Testis (tissue), 3 donors: ENCODE results near the gene BBS5. TPM values are rescaled to one million over a fixed set of nuclear protein-coding genes. Genes with fewer than 3 reads are reported as not detected.

Experiments used
- DNase-seq: peaks from one replicate; pipeline ENCODE4 v3.0.0-alpha.2; 2019
- H3K27ac ChIP-seq, 2 donors: fragments of 200-600 bp; sonication (generic); one replicate each; pipeline ENCODE4 v1.5.1; 2019
- H3K27me3 ChIP-seq: fragments of 200-600 bp; sonication (generic); one replicate; pipeline ENCODE4 v1.5.1; 2019
- H3K36me3 ChIP-seq: fragments of 200-600 bp; sonication (generic); one replicate; pipeline ENCODE4 v1.5.1; 2017; ENCODE audit warnings: low read depth; ENCODE audit errors: missing control alignments
- H3K4me1 ChIP-seq: fragments of 200-600 bp; sonication (generic); one replicate; pipeline ENCODE4 v1.5.1; 2019
- H3K4me3 ChIP-seq, 2 donors: fragments of 200-600 bp; sonication (generic); one replicate each; pipeline ENCODE4 v1.5.1; 2017 to 2019
- H3K9me3 ChIP-seq: fragments of 200-600 bp; sonication (generic); one replicate; pipeline ENCODE4 v1.5.1; 2017
- POLR2A ChIP-seq: fragments of 450-650 bp; IDR thresholded peaks from one replicate; pipeline ENCODE4 v1.6.1; 2017; ENCODE audit warnings: antibody characterized with exemption, mild to moderate bottlenecking, moderate library complexity
- WGBS, 2 donors: methylation state at CpG; one replicate each; pipeline ENCODE4 v1.1.5; 2018; 5-methylcytosine and 5-hydroxymethylcytosine counted together
- intact Hi-C: fragments of 100-400 bp; cut with DNase I; formaldehyde crosslinking; loops from one replicate; pipeline ENCODE4 v1.15.1; 2023; ENCODE audit warnings: low total_unique reads
- polyA plus RNA-seq: library from polyadenylated mRNA; stranded (reverse); fragments of 350-450 nt; fragmentation: Illumina TruSeq; extraction: RNeasy Lipid Tissue Mini Kit (QIAGEN cat#74804); gene quantifications from one replicate; pipeline ENCODE4 v1.2.3, GENCODE V29; 2014; ENCODE audit warnings: low read depth, low replicate concordance; ENCODE audit not compliant: insufficient read depth
- total RNA-seq, 2 donors: library from RNA; depleted of rRNA; stranded (reverse); fragments of >200 nt; gene quantifications; one replicate each; pipeline ENCODE4 v1.2.3, GENCODE V29; 2016
- TF ChIP-seq, protein P1 (sequence below), 3 experiments: fragments of 450-650 bp in 2 of 3; fragments of 200-600 bp in 1 of 3; sonication (generic) in 1 of 3; IDR thresholded peaks; one replicate each; pipeline ENCODE4 v1.5.1; 2016 to 2019; ENCODE audit warnings: antibody characterized with exemption in 3 of 3, mild to moderate bottlenecking in 2 of 3, moderate library complexity in 1 of 3

The BBS5 gene
- total and polyA plus RNA-seq, 3 donors from 2014 or later, result 14.1 to 23.6 (median 14.6) TPM

DNA sequence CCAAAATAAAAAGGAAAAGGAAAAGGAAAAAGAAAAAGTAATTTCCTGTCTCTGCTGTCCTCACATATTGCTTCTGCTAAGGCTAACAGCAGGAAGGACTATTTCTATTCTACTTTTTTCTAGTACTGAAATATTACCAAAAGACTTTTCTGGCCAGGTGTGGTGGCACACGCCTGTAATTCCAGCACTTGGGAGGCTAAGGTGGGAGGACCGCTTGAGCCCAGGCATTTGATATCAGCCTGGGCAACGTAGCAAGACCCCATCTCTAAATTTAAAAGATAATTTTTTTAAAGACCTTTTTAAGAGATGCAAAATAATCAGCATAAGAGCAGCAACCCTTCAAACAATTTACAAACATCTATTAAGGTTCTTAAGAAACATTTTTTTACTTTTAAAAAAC, 63.1 kb downstream of the BBS5 start:
- 84 to 89% methylated on average over 3 of the region's 3 CpGs for WGBS, 2 donors
- DNase-seq, result no peak
- Histone ChIP-seq H3K36me3 (no peaks in the 10 kb centered on the region), H3K9me3 (no peaks in the 10 kb centered on the region), H3K4me1 (no peaks in the 10 kb centered on the region), H3K27ac (no peak overlapping the region), H3K4me3 (no peak overlapping the region), H3K27me3 (no peaks in the 10 kb centered on the region)
- intact Hi-C loops, result no loop called here
- TF ChIP-seq, protein P1, sequence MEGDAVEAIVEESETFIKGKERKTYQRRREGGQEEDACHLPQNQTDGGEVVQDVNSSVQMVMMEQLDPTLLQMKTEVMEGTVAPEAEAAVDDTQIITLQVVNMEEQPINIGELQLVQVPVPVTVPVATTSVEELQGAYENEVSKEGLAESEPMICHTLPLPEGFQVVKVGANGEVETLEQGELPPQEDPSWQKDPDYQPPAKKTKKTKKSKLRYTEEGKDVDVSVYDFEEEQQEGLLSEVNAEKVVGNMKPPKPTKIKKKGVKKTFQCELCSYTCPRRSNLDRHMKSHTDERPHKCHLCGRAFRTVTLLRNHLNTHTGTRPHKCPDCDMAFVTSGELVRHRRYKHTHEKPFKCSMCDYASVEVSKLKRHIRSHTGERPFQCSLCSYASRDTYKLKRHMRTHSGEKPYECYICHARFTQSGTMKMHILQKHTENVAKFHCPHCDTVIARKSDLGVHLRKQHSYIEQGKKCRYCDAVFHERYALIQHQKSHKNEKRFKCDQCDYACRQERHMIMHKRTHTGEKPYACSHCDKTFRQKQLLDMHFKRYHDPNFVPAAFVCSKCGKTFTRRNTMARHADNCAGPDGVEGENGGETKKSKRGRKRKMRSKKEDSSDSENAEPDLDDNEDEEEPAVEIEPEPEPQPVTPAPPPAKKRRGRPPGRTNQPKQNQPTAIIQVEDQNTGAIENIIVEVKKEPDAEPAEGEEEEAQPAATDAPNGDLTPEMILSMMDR (IDR thresholded peaks at IDR 0.05), result no peak
- no peak for TF ChIP-seq POLR2A

DNA sequence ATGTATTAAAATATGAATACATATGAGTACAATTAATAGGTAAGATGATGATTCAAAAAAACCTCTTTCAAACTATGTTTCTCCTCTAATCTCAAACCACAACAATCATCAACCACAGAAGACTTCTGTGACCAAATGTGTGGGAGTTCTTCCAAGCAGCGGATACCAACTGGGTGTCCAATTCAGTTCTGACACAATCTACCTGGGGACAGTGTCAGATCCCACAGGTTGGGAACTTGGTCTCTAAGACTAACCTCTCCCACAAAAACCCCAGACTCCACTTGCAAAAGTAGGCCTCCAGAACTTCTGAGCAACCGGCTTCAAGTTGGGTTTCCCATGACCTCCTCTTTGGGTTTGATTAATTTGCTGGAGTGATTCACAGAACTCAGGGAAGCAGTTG, 67.5 kb downstream of the BBS5 start:
- Histone ChIP-seq H3K9me3 (no peaks in the 10 kb centered on the region), H3K4me1 (no peaks in the 10 kb centered on the region), H3K36me3 (no peaks in the 10 kb centered on the region), H3K27ac (no peak overlapping the region), H3K4me3 (no peak overlapping the region), H3K27me3 (no peaks in the 10 kb centered on the region)
- DNase-seq, result no peak
- TF ChIP-seq, protein P1 (IDR thresholded peaks at IDR 0.05), result no peak
- TF ChIP-seq POLR2A, result no peak
- WGBS, 2 donors, result 79 to 94% methylated on average over 2 of the region's 2 CpGs
- intact Hi-C loops, result no loop called here

Other genes with a start within 250 kb of the BBS5 start
- gene LRP2, start 117.0 kb upstream of the BBS5 start, total RNA-seq, result 1 to 10 TPM; 4.1 to 9.3 TPM
- 3.0 TPM for gene LRP2, start 117.0 kb upstream of the BBS5 start, polyA plus RNA-seq
- gene KLHL41, start 30.2 kb downstream of the BBS5 start, total RNA-seq, result 1 to 10 TPM; 1.7 to 4.3 TPM
- 11.7 TPM for gene KLHL41, start 30.2 kb downstream of the BBS5 start, polyA plus RNA-seq
- gene FASTKD1, start 94.4 kb downstream of the BBS5 start, total RNA-seq, result 10 to 100 TPM; 31.2 to 40.2 TPM
- gene FASTKD1, start 94.4 kb downstream of the BBS5 start, polyA plus RNA-seq, result 24.8 TPM
- 10 to 100 TPM; 40.8 to 48.0 TPM for gene PPIG, start 104.9 kb downstream of the BBS5 start, total RNA-seq
- gene PPIG, start 104.9 kb downstream of the BBS5 start, polyA plus RNA-seq, result 6.9 TPM
- gene CFAP210, start 214.9 kb downstream of the BBS5 start, total RNA-seq, result 10 to 100 TPM; 12.6 to 21.8 TPM
- gene CFAP210, start 214.9 kb downstream of the BBS5 start, polyA plus RNA-seq, result 17.2 TPM
- 10 to 100 TPM in 1 of 2 donors, 1 to 10 TPM in 1; 9.7 to 24.4 TPM for gene PHOSPHO2, start 215.0 kb downstream of the BBS5 start, total RNA-seq
- gene PHOSPHO2, start 215.0 kb downstream of the BBS5 start, polyA plus RNA-seq, result 36.5 TPM